WTC11 (cell line): ENCODE measurements around the gene MAST1. TPM values are rescaled to one million over a fixed set of nuclear protein-coding genes. Genes with fewer than 3 reads are reported as not detected.

Experiments used
- ATAC-seq: fragments of 200-7000 bp; cut with Tn5 transposase; 2 replicates; pipeline ENCODE4 v1.10.0; 2021; ENCODE audit warnings: mild to moderate bottlenecking, moderate library complexity
- CTCF ChIA-PET: fragments of 300-600 bp; sonication (Branson Sonifier 250); formaldehyde crosslinking; loops from one replicate; lab custom pipeline; 2021; ENCODE audit warnings: antibody characterized with exemption; lab: Charles Lee
- POLR2A ChIA-PET: fragments of 350-600 bp; sonication (Branson Sonifier 250); formaldehyde crosslinking; loops from one replicate; lab custom pipeline; 2021; ENCODE audit warnings: antibody characterized with exemption; lab: Charles Lee
- DNase-seq: peaks from one replicate; pipeline ENCODE4 v3.0.0; 2021; ENCODE audit warnings: low spot score
- H3K27ac Mint-ChIP-seq: 2 replicates; pipeline ENCODE4 v1.8.0; 2021; ENCODE audit warnings: mixed read lengths
- H3K27me3 Mint-ChIP-seq: 2 replicates; pipeline ENCODE4 v1.8.0; 2021; ENCODE audit warnings: low read depth, mild to moderate bottlenecking, moderate library complexity, mixed read lengths
- H3K36me3 Mint-ChIP-seq: 2 replicates; pipeline ENCODE4 v1.8.0; 2021; ENCODE audit warnings: mixed read lengths
- H3K4me1 Mint-ChIP-seq: 2 replicates; pipeline ENCODE4 v1.8.0; 2022; ENCODE audit warnings: mixed read lengths
- H3K4me3 Mint-ChIP-seq: 2 replicates; pipeline ENCODE4 v1.8.0; 2021; ENCODE audit warnings: mild to moderate bottlenecking, moderate library complexity, mixed read lengths
- H3K9me3 Mint-ChIP-seq: 2 replicates; pipeline ENCODE4 v1.8.0; 2021; ENCODE audit warnings: mixed read lengths
- CBFB ChIP-seq: sonication (generic); formaldehyde crosslinking; IDR thresholded peaks from 2 replicates; pipeline ENCODE4 v1.8.1; 2022; ENCODE audit warnings: mild to moderate bottlenecking, low read depth, missing genetic modification reagents
- CREM ChIP-seq: sonication (generic); formaldehyde crosslinking; IDR thresholded peaks from 2 replicates; pipeline ENCODE4 v1.8.1; 2022; ENCODE audit warnings: mild to moderate bottlenecking, missing genetic modification reagents, moderate library complexity
- GRHL2 ChIP-seq: fragments of 250-450 bp; sonication (Bioruptor Pico); IDR thresholded peaks from 2 replicates; pipeline ENCODE4 v1.8.0; 2022; ENCODE audit warnings: mild to moderate bottlenecking, moderate library complexity; ENCODE audit not compliant: insufficient replicate concordance, severe bottlenecking
- GTF2I ChIP-seq: fragments of 250-450 bp; sonication (Bioruptor Pico); conservative IDR thresholded peaks from 2 replicates; pipeline ENCODE4 v1.4.0; 2021; ENCODE audit warnings: mild to moderate bottlenecking
- HMGA2 ChIP-seq: fragments of 250-450 bp; sonication (Bioruptor Pico); IDR thresholded peaks from 2 replicates; pipeline ENCODE4 v1.4.0; 2021; ENCODE audit warnings: mild to moderate bottlenecking, moderate library complexity
- IRF2 ChIP-seq: sonication (generic); formaldehyde crosslinking; IDR thresholded peaks from 2 replicates; pipeline ENCODE4 v1.8.0; 2022; ENCODE audit warnings: low read depth, missing genetic modification reagents, borderline replicate concordance
- KAT7 ChIP-seq: sonication (generic); formaldehyde crosslinking; IDR thresholded peaks from 2 replicates; pipeline ENCODE4 v1.8.1; 2023; ENCODE audit warnings: missing genetic modification reagents, mild to moderate bottlenecking, borderline replicate concordance
- MYBL2 ChIP-seq: sonication (generic); formaldehyde crosslinking; IDR thresholded peaks from 2 replicates; pipeline ENCODE4 v1.8.1; 2023; ENCODE audit warnings: mild to moderate bottlenecking, moderate library complexity, missing genetic modification reagents
- NR1H2 ChIP-seq: sonication (generic); formaldehyde crosslinking; IDR thresholded peaks from 2 replicates; pipeline ENCODE4 v1.9.0; 2021; ENCODE audit warnings: mild to moderate bottlenecking, moderate library complexity, missing genetic modification reagents
- SMAD4 ChIP-seq: sonication (generic); formaldehyde crosslinking; IDR thresholded peaks from 2 replicates; pipeline ENCODE4 v1.8.0; 2022; ENCODE audit warnings: mild to moderate bottlenecking, missing genetic modification reagents
- ZNF138 ChIP-seq: sonication (generic); formaldehyde crosslinking; conservative IDR thresholded peaks from 2 replicates; pipeline ENCODE4 v1.8.1; 2022; ENCODE audit warnings: mild to moderate bottlenecking, moderate library complexity, missing genetic modification reagents
- ZNF219 ChIP-seq: sonication (generic); formaldehyde crosslinking; IDR thresholded peaks from 2 replicates; pipeline ENCODE4 v1.8.0; 2023; ENCODE audit warnings: missing genetic modification reagents, mild to moderate bottlenecking, borderline replicate concordance
- total RNA-seq: library from RNA; stranded (reverse); gene quantifications from 3 replicates; pipeline ENCODE4 v1.2.3, GENCODE V29; 2021
- TF ChIP-seq, protein P1 (sequence below): sonication (generic); formaldehyde crosslinking; IDR thresholded peaks from 2 replicates; pipeline ENCODE4 v1.8.0; 2022; ENCODE audit warnings: mild to moderate bottlenecking, missing genetic modification reagents
- TF ChIP-seq, protein P2 (sequence below): sonication (generic); formaldehyde crosslinking; IDR thresholded peaks from 2 replicates; pipeline ENCODE4 v1.8.1; 2023; ENCODE audit warnings: mild to moderate bottlenecking, missing genetic modification reagents
- TF ChIP-seq, protein P3 (sequence below): sonication (generic); formaldehyde crosslinking; IDR thresholded peaks from 2 replicates; pipeline ENCODE4 v1.8.0; 2022; ENCODE audit warnings: mild to moderate bottlenecking, missing genetic modification reagents
- TF ChIP-seq, protein P4 (sequence below): sonication (generic); formaldehyde crosslinking; IDR thresholded peaks from 2 replicates; pipeline ENCODE4 v1.8.0; 2023; ENCODE audit warnings: mild to moderate bottlenecking, missing genetic modification reagents
- TF ChIP-seq, protein P5 (sequence below): fragments of 250-450 bp; sonication (Bioruptor Pico); IDR thresholded peaks from 2 replicates; pipeline ENCODE4 v2.1.2; 2022; ENCODE audit warnings: mild to moderate bottlenecking, moderate library complexity

Gene MAST1
- total RNA-seq, 1 experiment from 2014 or later = 24.3 TPM

DNA sequence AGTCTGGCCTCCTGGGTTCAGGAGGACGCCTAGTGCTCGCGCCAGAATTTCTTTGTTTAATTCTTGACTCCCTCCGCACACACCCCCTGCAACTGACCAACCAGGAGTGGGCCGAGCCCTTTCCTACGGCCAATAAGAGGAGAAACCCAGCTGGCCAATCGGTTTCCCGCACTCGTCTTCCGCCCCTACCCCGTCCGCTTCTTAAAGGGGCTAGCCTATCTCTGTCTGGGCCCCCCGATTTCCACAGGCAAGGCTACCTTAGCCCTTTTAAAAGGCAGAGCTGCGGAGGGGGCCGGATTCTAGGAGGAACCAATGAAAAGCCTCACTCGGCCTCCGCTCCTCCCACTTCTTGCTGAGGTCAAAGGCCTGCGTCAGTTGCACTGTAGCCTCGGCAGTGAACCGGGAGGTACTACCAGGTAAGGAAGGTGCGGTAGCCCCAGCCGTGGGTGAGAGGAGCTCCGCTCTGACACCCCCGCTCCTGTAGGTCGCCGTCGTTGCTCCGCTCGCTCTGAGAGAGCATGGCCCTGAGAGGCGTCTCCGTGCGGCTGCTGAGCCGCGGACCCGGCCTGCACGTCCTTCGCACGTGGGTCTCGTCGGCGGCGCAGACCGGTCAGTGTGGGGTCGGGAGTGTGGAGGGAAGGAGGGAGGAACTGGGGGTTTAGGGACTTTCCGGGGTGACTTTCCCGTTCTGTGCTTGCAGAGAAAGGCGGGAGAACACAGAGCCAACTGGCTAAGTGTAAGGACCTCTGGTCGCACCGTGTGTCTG is 52.7 kb downstream of the MAST1 start, which contains the start of gene GCDH (continued):
- TF ChIP-seq, protein P1, sequence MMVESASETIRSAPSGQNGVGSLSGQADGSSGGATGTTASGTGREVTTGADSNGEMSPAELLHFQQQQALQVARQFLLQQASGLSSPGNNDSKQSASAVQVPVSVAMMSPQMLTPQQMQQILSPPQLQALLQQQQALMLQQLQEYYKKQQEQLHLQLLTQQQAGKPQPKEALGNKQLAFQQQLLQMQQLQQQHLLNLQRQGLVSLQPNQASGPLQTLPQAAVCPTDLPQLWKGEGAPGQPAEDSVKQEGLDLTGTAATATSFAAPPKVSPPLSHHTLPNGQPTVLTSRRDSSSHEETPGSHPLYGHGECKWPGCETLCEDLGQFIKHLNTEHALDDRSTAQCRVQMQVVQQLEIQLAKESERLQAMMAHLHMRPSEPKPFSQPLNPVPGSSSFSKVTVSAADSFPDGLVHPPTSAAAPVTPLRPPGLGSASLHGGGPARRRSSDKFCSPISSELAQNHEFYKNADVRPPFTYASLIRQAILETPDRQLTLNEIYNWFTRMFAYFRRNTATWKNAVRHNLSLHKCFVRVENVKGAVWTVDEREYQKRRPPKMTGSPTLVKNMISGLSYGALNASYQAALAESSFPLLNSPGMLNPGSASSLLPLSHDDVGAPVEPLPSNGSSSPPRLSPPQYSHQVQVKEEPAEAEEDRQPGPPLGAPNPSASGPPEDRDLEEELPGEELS (CRISPR knock-in tag) = peak; percentile 74; the same call in 1 of the 2 replicates
- no peak for TF ChIP-seq CBFB (CRISPR knock-in tag)
- TF ChIP-seq ZNF138 = no peak
- no peak for TF ChIP-seq GTF2I (CRISPR knock-in tag)

DNA sequence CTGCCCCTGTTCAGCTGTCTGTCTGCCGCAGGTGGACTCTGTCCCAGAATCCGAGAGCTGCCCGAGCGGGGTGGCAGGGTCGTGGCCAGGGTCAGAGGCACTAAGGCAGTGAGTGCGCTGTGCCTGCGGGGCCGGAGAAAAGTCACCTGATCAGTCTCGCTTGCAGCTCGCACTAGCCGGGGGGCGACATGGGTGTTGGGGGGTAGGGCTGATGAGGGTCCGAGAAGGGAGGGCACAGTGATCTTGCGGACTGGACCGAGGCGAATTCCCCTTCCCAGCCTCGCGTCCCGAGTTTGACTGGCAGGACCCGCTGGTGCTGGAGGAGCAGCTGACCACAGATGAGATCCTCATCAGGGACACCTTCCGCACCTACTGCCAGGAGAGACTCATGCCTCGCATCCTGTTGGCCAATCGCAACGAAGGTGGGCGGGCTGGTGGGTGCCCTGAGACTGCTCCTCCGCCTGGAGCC is 53.3 kb downstream of the MAST1 start:
- POLR2A ChIA-PET = interaction anchor here (0.6 to 2.4 kb wide), 15 partner anchors 9 to 134 kb away, joined by 3 to 27 read pairs (median 4); partner anchors contain the start of genes CALR, DNASE2, FARSA and RAD23A
- CTCF ChIA-PET = interaction anchor here (0.6 to 3.4 kb wide), 11 partner anchors 10 to 163 kb away, joined by 3 to 33 read pairs (median 9); no protein-coding TSS in a partner anchor
- ATAC-seq (no peak), DNase-seq (no peak)
- TF ChIP-seq, protein P1 (CRISPR knock-in tag) = no peak
- TF ChIP-seq HMGA2 (CRISPR knock-in tag) (no peak), SMAD4 (CRISPR knock-in tag) (no peak), ZNF219 (CRISPR knock-in tag) (no peak), KAT7 (CRISPR knock-in tag) (no peak), CREM (CRISPR knock-in tag) (no peak)
- TF ChIP-seq, protein P2, sequence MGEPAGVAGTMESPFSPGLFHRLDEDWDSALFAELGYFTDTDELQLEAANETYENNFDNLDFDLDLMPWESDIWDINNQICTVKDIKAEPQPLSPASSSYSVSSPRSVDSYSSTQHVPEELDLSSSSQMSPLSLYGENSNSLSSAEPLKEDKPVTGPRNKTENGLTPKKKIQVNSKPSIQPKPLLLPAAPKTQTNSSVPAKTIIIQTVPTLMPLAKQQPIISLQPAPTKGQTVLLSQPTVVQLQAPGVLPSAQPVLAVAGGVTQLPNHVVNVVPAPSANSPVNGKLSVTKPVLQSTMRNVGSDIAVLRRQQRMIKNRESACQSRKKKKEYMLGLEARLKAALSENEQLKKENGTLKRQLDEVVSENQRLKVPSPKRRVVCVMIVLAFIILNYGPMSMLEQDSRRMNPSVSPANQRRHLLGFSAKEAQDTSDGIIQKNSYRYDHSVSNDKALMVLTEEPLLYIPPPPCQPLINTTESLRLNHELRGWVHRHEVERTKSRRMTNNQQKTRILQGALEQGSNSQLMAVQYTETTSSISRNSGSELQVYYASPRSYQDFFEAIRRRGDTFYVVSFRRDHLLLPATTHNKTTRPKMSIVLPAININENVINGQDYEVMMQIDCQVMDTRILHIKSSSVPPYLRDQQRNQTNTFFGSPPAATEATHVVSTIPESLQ = no peak
- TF ChIP-seq, protein P3, sequence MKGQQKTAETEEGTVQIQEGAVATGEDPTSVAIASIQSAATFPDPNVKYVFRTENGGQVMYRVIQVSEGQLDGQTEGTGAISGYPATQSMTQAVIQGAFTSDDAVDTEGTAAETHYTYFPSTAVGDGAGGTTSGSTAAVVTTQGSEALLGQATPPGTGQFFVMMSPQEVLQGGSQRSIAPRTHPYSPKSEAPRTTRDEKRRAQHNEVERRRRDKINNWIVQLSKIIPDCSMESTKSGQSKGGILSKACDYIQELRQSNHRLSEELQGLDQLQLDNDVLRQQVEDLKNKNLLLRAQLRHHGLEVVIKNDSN (CRISPR knock-in tag) = 0 out of 2 replicates have a peak, but pooled peaks have one; percentile 21
- Mint-ChIP-seq H3K4me1 (peaks cover 17% of the 10 kb centered on the region), H3K27me3 (peaks cover 15% of the 10 kb centered on the region), H3K27ac (0 out of 2 replicates have a peak overlapping the region, but pooled peaks have one; percentile 88), H3K36me3 (peaks cover 20% of the 10 kb centered on the region), H3K4me3 (peak overlapping the region; percentile 99), H3K9me3 (no peaks in the 10 kb centered on the region)

DNA sequence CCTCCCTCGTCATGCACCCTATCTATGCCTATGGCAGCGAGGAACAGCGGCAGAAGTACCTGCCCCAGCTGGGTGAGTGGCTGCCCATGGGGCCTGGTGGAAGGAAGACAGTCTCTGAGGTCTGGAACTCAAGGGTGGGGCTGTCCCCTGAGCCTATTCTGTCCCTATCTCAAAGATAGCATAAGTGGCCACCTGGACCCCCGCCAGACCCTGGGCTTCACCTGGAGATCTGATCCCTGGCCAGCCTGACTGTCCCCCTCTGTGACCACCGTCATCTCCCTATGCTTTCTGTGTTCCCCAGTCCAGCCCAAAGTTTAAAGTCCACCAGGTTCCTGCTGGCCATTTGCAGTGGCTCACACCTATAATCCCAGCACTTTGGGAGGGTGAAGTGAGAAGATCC is 55.3 kb downstream of the MAST1 start:
- peaks cover 14% of the 10 kb centered on the region for H3K4me1 Mint-ChIP-seq
- ATAC-seq (no peak), DNase-seq (no peak)
- no peaks in the 10 kb centered on the region for H3K9me3 Mint-ChIP-seq
- peak overlapping the region; percentile 99 for H3K4me3 Mint-ChIP-seq
- no peak overlapping the region for H3K27ac Mint-ChIP-seq
- H3K27me3 Mint-ChIP-seq = no peaks in the 10 kb centered on the region; the same call in 1 of the 2 replicates
- peaks cover 24% of the 10 kb centered on the region for H3K36me3 Mint-ChIP-seq
- ChIA-PET CTCF (no interaction called here), POLR2A (no interaction called here)
- TF ChIP-seq NR1H2 (CRISPR knock-in tag) (no peak), GRHL2 (CRISPR knock-in tag) (no peak), IRF2 (CRISPR knock-in tag) (no peak), MYBL2 (CRISPR knock-in tag) (no peak)
- TF ChIP-seq, protein P3 (CRISPR knock-in tag) = no peak
- TF ChIP-seq, protein P4, sequence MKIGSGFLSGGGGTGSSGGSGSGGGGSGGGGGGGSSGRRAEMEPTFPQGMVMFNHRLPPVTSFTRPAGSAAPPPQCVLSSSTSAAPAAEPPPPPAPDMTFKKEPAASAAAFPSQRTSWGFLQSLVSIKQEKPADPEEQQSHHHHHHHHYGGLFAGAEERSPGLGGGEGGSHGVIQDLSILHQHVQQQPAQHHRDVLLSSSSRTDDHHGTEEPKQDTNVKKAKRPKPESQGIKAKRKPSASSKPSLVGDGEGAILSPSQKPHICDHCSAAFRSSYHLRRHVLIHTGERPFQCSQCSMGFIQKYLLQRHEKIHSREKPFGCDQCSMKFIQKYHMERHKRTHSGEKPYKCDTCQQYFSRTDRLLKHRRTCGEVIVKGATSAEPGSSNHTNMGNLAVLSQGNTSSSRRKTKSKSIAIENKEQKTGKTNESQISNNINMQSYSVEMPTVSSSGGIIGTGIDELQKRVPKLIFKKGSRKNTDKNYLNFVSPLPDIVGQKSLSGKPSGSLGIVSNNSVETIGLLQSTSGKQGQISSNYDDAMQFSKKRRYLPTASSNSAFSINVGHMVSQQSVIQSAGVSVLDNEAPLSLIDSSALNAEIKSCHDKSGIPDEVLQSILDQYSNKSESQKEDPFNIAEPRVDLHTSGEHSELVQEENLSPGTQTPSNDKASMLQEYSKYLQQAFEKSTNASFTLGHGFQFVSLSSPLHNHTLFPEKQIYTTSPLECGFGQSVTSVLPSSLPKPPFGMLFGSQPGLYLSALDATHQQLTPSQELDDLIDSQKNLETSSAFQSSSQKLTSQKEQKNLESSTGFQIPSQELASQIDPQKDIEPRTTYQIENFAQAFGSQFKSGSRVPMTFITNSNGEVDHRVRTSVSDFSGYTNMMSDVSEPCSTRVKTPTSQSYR (CRISPR knock-in tag) = no peak
- TF ChIP-seq, protein P5, sequence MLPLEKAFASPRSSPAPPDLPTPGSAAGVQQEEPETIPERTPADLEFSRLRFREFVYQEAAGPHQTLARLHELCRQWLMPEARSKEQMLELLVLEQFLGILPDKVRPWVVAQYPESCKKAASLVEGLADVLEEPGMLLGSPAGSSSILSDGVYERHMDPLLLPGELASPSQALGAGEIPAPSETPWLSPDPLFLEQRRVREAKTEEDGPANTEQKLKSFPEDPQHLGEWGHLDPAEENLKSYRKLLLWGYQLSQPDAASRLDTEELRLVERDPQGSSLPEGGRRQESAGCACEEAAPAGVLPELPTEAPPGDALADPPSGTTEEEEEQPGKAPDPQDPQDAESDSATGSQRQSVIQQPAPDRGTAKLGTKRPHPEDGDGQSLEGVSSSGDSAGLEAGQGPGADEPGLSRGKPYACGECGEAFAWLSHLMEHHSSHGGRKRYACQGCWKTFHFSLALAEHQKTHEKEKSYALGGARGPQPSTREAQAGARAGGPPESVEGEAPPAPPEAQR = no peak
